Activated T-helper 2 cell treated with anti-CD3 and anti-CD28 coated beads, Interferon-gamma antibody, Interleukin-2, Interleukin-4, amounts not matched to agents 10 μg/mL and 5 μg/mL and 100 μg/mL, durations not matched to agents 14 hours and 24 hours and 36 hours (primary cell): ENCODE measurements around the gene HOXD10. TPM values are rescaled to one million over a fixed set of nuclear protein-coding genes. Genes with fewer than 3 reads are reported as not detected.

Source experiments
- DNase-seq: peaks from one replicate; pipeline ENCODE4 v3.0.0; 2021; ENCODE audit warnings: low spot score
- H3K27ac Mint-ChIP-seq: one replicate; pipeline ENCODE4 v1.8.0; 2021; ENCODE audit warnings: mixed read lengths
- H3K27me3 Mint-ChIP-seq: one replicate; pipeline ENCODE4 v1.8.0; 2021; ENCODE audit warnings: low read depth, mixed read lengths
- H3K36me3 Mint-ChIP-seq: one replicate; pipeline ENCODE4 v1.8.0; 2021; ENCODE audit warnings: low read depth, mixed read lengths
- H3K4me1 Mint-ChIP-seq: one replicate; pipeline ENCODE4 v1.8.0; 2021; ENCODE audit warnings: low read depth, mixed read lengths
- H3K4me3 Mint-ChIP-seq: one replicate; pipeline ENCODE4 v1.8.0; 2021; ENCODE audit warnings: low read depth, mild to moderate bottlenecking, moderate library complexity, mixed read lengths
- H3K9me3 Mint-ChIP-seq: one replicate; pipeline ENCODE4 v1.8.0; 2021; ENCODE audit warnings: mixed read lengths
- intact Hi-C: fragments of 100-400 bp; cut with micrococcal nuclease; formaldehyde crosslinking; loops from one replicate; pipeline ENCODE4 v1.15.1; 2023
- total RNA-seq: library from RNA; stranded (reverse); gene quantifications from 2 replicates; pipeline ENCODE4 v1.2.3, GENCODE V29; 2022

The HOXD10 gene
- total RNA-seq, 1 donor from 2014 or later, result not detected

DNA sequence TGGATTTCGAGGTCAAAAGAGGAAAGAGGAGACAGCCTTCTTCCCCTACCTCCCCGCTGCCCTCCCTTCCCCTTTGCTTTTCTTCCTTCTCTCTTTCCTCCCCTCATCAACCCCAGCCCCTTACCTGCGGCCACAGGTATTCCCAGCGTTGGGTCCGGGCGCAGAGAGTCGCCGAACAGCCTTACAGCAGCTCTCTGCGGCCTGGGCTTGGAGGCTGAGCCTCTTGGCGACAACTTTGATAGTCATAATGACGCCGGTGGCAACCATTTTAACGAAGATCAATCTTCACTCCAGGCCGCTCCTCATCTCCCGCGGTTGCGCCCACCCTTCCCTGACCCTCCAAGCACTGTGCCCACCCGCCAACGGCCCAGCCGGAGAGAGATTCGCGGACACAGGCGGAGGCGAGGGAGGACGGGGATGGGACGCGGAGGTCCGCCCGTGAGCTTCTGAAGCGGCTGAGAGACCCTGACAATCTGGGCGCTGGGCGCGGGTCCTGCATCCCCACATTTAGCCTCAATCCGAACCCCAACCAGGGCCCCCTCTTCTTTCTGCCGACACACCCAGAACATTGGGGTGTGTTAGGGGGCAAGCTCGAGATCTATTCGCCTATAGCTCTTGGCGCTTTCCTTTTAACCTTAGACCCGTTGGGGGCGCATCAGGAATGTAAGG is 31.3 kb upstream of the HOXD10 start:
- Mint-ChIP-seq H3K27ac (peak overlapping the region; percentile 4), H3K9me3 (no peaks in the 10 kb centered on the region), H3K36me3 (no peaks in the 10 kb centered on the region), H3K27me3 (peaks cover 78% of the 10 kb centered on the region), H3K4me1 (peaks cover 4% of the 10 kb centered on the region), H3K4me3 (no peak overlapping the region)
- DNase-seq, result no peak
- intact Hi-C loops, result no loop called here

DNA sequence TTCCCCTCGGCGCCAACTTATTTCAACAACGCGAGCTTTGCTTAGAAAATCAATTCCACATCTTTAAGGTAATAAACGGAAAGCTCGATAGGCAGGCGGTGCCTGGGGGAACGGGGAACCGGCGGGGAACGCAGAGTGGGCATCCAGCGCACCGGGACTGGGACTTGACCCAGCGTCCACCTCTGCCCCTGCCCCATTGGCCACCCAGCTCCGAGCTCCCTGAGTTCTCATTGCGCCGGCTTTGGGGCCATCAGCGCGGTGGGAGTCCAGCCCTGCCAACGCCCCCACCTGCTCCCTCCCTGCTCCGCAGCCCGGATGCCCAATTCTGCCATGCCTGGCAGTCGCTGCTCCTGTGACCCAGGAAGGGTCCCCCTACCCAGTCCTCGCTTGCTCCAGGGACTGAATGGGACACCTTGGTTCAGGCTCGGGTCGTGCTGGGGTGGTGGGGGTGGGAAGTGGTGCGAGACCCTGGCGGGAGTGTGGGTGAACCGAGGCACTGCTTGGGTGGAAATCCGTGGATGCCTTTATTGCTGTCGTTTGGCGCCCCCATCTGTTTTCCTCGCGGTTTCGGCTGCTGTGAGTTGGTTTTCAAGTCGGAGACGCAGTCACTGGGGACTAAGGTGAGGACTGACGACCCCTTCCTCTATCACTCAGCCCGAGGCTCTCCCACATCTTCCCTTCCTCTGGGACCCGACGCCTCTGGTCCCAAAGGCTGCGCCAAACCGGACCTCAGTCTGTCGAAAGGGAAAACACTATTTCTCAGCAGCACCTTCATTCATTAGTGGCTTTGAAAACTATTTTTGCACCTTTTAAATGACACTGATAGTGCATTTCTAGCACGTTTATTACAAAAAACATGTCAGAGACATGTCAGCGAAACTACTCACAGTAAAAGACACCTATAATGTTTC is 30.5 kb upstream of the HOXD10 start:
- no peak for DNase-seq
- Mint-ChIP-seq H3K9me3 (no peaks in the 10 kb centered on the region), H3K36me3 (no peaks in the 10 kb centered on the region), H3K27me3 (peaks cover 84% of the 10 kb centered on the region), H3K4me3 (no peak overlapping the region), H3K4me1 (peaks cover 4% of the 10 kb centered on the region), H3K27ac (no peak overlapping the region)
- intact Hi-C loops, result no loop called here

DNA sequence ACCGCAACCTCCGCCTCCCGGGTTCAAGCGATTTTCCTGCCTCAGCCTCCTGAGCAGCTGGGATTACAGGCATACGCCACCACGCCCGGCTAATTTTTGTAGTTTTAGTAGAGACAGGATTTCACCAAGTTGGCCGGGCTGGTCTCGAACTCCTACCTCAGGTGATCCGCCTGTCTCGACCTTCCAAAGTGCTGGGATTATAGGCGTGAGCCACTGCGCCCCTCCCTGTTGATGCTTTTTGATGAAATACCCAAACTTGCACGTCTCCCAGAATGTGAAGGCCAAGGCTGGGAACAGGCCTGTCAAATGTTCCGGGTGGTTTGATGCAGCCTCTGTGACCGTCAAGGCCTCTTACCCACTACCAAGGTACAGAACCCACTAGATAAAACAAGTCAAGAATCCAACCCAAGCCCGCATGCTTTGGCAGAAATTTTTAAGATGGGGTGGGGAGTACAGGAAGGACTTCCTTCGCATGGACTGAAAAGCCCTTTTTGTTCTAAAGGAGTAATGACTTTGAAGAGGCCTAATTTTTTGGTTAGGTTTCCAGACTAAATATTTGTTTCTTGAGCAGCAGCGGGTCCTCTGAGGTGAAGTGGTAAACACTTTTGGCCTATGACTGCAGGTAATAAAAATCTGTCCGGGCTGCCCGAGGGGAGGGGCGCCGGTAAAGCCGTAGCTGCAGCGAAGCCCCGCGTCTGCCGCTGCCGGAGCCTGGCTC is 29.1 kb upstream of the HOXD10 start:
- peaks cover 7% of the 10 kb centered on the region for H3K4me1 Mint-ChIP-seq
- no peak for DNase-seq
- H3K27ac Mint-ChIP-seq, result no peak overlapping the region
- H3K9me3 Mint-ChIP-seq, result no peaks in the 10 kb centered on the region
- peaks cover 85% of the 10 kb centered on the region for H3K27me3 Mint-ChIP-seq
- H3K4me3 Mint-ChIP-seq, result no peak overlapping the region
- intact Hi-C loops, result loop anchor here (1.0 kb wide), 1 partner anchor 9 kb away; no protein-coding TSS in a partner anchor
- no peaks in the 10 kb centered on the region for H3K36me3 Mint-ChIP-seq

DNA sequence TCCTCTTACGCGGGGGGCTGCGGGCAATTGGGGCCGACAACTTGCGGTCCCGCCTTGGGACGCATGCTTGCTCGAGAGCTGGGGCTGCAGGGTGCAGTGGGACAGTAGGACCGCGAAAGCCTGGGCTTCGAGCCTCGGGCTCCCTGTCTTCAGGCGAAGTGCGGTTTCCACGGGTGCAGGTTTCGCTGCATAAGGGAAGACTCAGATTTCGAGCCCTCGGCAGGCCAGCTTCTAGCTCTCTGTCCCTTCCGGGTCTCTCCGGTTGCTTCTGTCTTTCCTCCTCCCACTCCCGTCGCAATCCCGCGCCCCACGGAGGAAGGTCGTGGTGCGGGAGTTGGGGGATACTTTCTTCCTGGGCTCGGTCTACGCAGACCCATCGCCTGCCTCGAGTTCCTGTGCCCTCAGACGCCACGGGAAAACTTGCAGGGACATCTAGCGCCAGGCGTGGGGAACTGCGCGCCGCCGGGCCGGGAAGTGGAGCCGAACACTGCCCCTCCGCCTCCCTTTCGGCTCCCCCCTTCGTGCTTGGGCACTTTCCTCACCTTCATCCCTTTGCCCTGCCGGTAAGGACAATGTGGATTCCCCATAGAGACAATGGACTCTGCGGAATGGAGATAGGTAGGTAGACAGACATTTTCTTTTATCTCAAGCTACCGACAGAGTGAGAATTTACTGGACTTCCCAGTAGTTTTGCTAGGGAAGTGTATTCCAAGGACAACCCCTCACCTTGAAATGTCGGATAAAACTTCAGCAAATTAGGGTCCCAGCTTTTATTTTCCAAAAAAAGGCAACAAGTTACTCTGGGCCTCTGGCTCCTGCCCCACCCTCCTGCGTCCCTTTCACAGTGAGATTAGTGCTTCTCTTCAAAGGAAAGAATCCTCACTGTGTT is 28.3 kb upstream of the HOXD10 start:
- peaks cover 81% of the 10 kb centered on the region for H3K27me3 Mint-ChIP-seq
- H3K9me3 Mint-ChIP-seq, result no peaks in the 10 kb centered on the region
- peaks cover 7% of the 10 kb centered on the region for H3K4me1 Mint-ChIP-seq
- no peak overlapping the region for H3K27ac Mint-ChIP-seq
- no peaks in the 10 kb centered on the region for H3K36me3 Mint-ChIP-seq
- DNase-seq, result no peak
- peak overlapping the region; percentile 39 for H3K4me3 Mint-ChIP-seq
- intact Hi-C loops, result no loop called here

DNA sequence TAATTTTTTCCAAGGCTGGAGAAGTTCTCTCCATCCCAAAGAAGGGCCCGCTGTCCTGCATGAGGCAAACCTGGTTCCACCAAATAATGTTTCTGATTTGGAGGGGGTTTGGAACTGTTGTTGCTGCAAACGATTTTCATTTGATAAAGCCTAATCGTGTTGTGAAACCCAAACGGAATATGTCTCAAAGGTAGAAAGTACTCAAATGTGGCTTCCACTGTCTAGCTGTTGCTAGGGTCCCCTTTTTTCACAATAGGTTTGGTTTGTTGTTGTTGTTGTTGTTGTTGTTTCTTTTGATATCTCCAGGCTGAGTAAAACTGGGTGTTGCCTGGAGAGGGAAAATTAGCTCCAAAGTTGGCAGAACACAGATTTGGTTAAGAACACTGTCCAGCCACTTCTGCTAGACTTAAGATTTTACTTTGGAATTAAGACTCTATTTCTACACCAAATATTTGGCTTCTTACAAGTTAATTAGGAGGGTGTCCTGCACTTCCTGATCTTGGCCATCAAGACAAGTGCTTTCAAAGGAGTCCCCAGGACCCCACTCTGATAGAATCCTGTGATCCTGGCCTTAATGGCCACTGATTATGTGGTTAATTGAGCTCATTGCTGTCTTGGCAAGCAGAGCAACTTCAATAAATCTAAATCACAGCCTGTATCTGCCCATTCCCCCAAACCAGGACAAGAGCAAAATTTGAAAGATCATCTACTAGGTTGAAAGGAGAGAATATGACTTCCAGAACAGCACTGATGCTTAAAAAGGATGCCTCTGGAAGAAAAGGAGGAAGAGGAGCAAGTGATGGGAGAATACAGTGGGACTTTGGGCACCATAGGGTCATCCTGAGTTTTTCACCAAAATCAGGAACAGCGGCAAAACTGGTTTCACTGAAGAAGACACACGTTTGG is 27.4 kb upstream of the HOXD10 start:
- no peak overlapping the region for H3K4me3 Mint-ChIP-seq

DNA sequence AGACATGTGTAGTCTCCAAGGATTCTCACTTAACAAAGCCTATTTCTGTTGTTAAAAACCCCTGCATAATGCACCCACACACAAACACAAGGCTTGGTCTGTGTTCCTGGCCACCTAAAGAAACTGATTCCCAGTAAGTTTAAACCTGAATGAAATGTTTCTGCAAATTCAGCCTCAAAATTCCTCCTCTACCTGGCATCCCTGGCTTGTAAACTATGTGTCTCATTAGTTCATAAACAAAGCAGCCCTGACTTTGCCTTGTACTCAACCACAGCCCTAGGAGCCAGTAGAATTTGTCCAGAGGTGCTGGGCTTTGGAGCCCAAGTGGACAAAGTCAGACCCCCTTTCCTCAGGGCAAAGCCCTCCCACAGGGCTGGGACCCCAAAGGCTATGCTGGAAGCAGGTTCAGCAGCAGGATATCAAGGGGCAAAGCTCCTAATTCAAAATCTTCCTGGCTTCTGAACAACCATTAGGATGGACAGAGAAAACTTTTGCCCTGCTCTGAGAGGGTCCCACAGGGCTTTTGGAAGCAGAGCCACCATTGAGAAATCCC is 26.7 kb upstream of the HOXD10 start:
- no peak for DNase-seq
- H3K4me1 Mint-ChIP-seq, result peaks cover 10% of the 10 kb centered on the region
- H3K9me3 Mint-ChIP-seq, result no peaks in the 10 kb centered on the region
- H3K27me3 Mint-ChIP-seq, result peaks cover 82% of the 10 kb centered on the region
- no peak overlapping the region for H3K27ac Mint-ChIP-seq
- H3K4me3 Mint-ChIP-seq, result no peak overlapping the region
- no peaks in the 10 kb centered on the region for H3K36me3 Mint-ChIP-seq
- intact Hi-C loops, result no loop called here

More for the DNA sequence above, 27.4 kb upstream of the HOXD10 start:
- no peaks in the 10 kb centered on the region for H3K36me3 Mint-ChIP-seq
- H3K27ac Mint-ChIP-seq, result no peak overlapping the region
- H3K27me3 Mint-ChIP-seq, result peaks cover 82% of the 10 kb centered on the region
- DNase-seq, result no peak
- peaks cover 10% of the 10 kb centered on the region for H3K4me1 Mint-ChIP-seq
- intact Hi-C loops, result no loop called here
- no peaks in the 10 kb centered on the region for H3K9me3 Mint-ChIP-seq

DNA sequence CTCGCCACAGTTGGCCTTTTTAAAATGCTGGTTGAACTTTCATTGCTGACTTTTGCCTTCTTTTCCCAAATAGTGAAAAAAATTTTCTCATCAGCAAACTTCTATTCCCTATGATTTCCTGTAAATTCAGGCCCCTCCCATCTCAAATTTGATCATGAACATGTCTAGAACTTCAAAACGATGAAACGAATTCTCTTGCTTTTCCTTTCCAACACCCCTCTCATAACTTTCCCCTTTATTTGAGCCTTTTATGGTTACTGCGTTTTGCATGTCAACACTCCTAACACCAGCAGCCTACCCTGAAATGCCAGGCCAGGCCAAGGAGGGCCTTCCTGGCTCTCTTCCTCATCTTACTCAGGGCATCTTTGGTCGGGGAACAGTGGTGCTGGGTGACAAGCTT is 25.7 kb upstream of the HOXD10 start:
- no peaks in the 10 kb centered on the region for H3K36me3 Mint-ChIP-seq
- H3K4me1 Mint-ChIP-seq, result peaks cover 10% of the 10 kb centered on the region
- no peak for DNase-seq
- H3K4me3 Mint-ChIP-seq, result no peak overlapping the region
- no peaks in the 10 kb centered on the region for H3K9me3 Mint-ChIP-seq
- H3K27ac Mint-ChIP-seq, result no peak overlapping the region
- H3K27me3 Mint-ChIP-seq, result peaks cover 86% of the 10 kb centered on the region
- intact Hi-C loops, result no loop called here

DNA sequence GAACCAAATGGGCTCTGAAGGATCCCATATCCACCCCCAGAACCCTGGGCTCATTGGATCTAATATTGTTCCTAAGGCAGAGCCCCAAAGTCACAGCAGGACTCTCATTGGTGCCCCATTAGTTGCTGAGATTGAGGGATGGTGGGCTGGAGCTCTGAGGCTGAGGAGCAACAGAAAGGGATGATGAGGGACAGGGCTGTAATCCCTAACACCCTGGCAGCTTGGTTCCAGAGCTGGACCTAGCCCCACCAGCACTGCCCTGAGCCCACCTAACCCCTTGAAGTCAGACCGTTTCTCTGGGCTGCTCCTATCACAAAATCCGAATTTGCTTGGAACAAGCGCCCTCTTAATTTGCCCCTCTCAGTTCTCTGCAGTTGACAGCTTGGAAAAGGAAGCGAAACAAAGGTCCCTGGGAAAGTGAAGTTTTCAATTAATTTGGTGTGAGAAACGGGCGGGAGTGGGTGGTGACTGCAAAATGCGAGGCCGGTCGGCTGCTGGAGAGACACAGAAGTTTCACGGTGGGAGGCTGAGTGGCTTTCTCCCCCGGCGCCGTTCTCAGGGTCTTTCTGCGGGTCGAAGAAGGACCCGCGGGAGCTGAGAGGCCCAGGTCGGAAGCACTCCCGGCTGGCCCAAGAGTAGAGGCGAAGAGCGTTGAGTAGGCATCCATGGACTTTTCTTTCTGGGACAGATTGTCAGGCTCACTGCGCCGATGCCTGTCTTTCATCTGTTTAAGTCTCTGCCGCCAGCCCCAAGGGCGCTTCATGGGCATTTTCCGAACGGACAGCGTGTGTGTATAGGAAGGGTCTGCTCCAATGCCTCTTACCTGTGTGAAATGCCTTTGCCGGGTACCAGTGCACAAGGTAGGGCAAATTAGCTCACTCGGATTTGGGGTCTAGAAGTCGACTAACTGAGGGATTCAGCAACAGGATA is 25.0 kb upstream of the HOXD10 start:
- Mint-ChIP-seq H3K36me3 (no peaks in the 10 kb centered on the region), H3K4me3 (no peak overlapping the region), H3K27me3 (peaks cover 88% of the 10 kb centered on the region), H3K4me1 (peaks cover 12% of the 10 kb centered on the region), H3K27ac (no peak overlapping the region), H3K9me3 (no peaks in the 10 kb centered on the region)
- DNase-seq, result no peak
- intact Hi-C loops, result no loop called here

DNA sequence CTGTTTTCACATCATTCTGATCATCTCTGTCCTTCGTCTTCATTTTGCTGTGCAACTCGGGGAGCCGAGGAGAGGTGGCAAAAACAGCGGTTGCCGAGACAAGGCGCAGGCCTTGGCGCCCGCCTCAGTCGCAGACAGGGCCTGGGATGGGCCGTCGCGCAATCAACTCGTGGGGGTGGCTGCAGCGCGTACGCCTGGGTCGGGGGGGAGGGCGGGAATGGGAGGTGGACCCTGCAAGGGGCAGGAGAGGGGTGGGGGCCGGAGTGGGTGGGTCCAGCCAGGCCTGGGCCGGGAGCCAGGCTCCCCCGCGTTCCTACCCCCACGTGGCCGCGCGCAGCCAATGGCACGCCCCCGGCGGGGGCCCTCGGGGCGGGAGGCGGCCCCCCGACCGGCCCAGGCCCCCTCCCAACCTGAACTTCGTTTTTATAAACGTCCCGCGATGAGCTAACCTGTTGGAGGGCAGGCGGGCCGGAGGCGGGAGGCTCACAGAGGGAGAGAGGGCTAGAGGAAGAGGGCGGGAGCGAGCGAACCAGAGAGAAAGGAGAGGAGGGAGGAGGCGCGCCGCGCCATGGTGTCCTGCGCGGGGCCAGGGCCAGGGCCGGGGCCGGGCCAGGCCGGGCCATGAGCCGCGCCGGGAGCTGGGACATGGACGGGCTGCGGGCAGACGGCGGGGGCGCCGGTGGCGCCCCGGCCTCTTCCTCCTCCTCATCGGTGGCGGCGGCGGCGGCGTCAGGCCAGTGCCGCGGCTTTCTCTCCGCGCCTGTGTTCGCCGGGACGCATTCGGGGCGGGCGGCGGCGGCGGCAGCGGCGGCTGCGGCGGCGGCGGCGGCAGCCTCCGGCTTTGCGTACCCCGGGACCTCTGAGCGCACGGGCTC is 24.1 kb upstream of the HOXD10 start, which contains the start of gene HOXD13:
TSS of gene HOXD13 (plus strand) at position 452 of the 875 bp plus-strand sequence. CDS start at position 622, 170 bp downstream.
- Mint-ChIP-seq H3K36me3 (no peaks in the 10 kb centered on the region), H3K4me3 (no peak within 1 kb of the TSS), H3K9me3 (no peaks in the 10 kb centered on the region), H3K4me1 (peaks cover 19% of the 10 kb centered on the region), H3K27ac (no peak within 1 kb of the TSS), H3K27me3 (peaks cover 89% of the 10 kb centered on the region)
- intact Hi-C loops, result no loop called here
- no peak for DNase-seq
